Lung (tissue), 12 donors: Measurements from ENCODE around the gene ETFDH. TPM values are rescaled to one million over a fixed set of nuclear protein-coding genes. Genes with fewer than 3 reads are reported as not detected.

ENCODE experiments used
- ATAC-seq: fragments of 200-7000 bp; cut with Tn5 transposase; one replicate; pipeline ENCODE4 v1.9.1; 2020; ENCODE audit warnings: moderate number of reproducible peaks; ENCODE audit not compliant: insufficient read depth, low FRiP score
- DNase-seq, 3 donors: peaks; one replicate each; pipeline ENCODE4 v3.0.0-alpha.2; 2013 to 2017
- H3K27ac ChIP-seq, 2 donors: one replicate each; pipeline ENCODE4 v1.5.1; 2013; ENCODE audit warnings: mild to moderate bottlenecking in 2 of 2, moderate library complexity in 2 of 2, control low read depth in 1 of 2, inconsistent platforms in 1 of 2, low read depth in 1 of 2, low read length in 1 of 2
- H3K27me3 ChIP-seq, 3 donors: one replicate each; pipeline ENCODE4 v1.5.1; 2013; ENCODE audit warnings: low read length in 2 of 3; ENCODE audit not compliant: control insufficient read depth in 3 of 3, insufficient read depth in 3 of 3
- H3K36me3 ChIP-seq, 4 donors: one replicate each; pipeline ENCODE4 v1.5.1; 2013; ENCODE audit warnings: low read length in 4 of 4, mild to moderate bottlenecking in 1 of 4, moderate library complexity in 1 of 4; ENCODE audit not compliant: control insufficient read depth in 4 of 4, insufficient read depth in 4 of 4
- H3K4me1 ChIP-seq, 5 donors: one replicate each; pipeline ENCODE4 v1.5.1; 2013; ENCODE audit warnings: low read length in 5 of 5, mild to moderate bottlenecking in 2 of 5, moderate library complexity in 1 of 5; ENCODE audit not compliant: control insufficient read depth in 5 of 5, insufficient read depth in 5 of 5
- H3K4me3 ChIP-seq: one replicate; pipeline ENCODE4 v1.5.1; 2013; ENCODE audit warnings: mild to moderate bottlenecking, control low read depth, moderate library complexity
- H3K9ac ChIP-seq, 2 donors: one replicate each; pipeline ENCODE4 v1.5.1; 2013; ENCODE audit warnings: low read length in 2 of 2, control low read depth in 1 of 2; ENCODE audit not compliant: insufficient read depth in 1 of 2
- H3K9me3 ChIP-seq, 4 donors: one replicate each; pipeline ENCODE4 v1.5.1; 2013; ENCODE audit warnings: low read length in 3 of 4, mild to moderate bottlenecking in 1 of 4, moderate library complexity in 1 of 4; ENCODE audit not compliant: control insufficient read depth in 4 of 4, insufficient read depth in 3 of 4
- WGBS, 2 donors: extraction: QIAGEN DNeasy Blood & Tissue Kit; methylation state at CpG; one replicate each; pipeline ENCODE4 v1.1.7; 2013; 5-methylcytosine and 5-hydroxymethylcytosine counted together
- polyA plus RNA-seq, 2 donors: library from polyadenylated mRNA; stranded (reverse); fragments of 200-250 nt; gene quantifications; one replicate each; pipeline ENCODE4 v1.2.1, GENCODE V29; 2013
- total RNA-seq, 2 donors: library from RNA; depleted of rRNA in 1 of 2; stranded (reverse); fragments of >200 nt in 1 of 2; gene quantifications; one replicate each; pipeline ENCODE4 v1.2.1, GENCODE V29; 2014 to 2021
- TF ChIP-seq, protein P1 (sequence below): IDR thresholded peaks from 2 replicates; pipeline ENCODE4 v1.5.1; 2012; ENCODE audit warnings: mild to moderate bottlenecking; ENCODE audit errors: control extremely low read depth, extremely low read depth
- donor health status: control.
- donor health status: control.
- donor health status: Bipolar disorder and iron deficiency.
- donor health status: healthy.
- donor health status: DM: yes; HTN: yes; CAD: no.

ETFDH gene
- total and polyA plus RNA-seq, 4 donors, result 13.6 to 43.8 (median 16.4) TPM

DNA sequence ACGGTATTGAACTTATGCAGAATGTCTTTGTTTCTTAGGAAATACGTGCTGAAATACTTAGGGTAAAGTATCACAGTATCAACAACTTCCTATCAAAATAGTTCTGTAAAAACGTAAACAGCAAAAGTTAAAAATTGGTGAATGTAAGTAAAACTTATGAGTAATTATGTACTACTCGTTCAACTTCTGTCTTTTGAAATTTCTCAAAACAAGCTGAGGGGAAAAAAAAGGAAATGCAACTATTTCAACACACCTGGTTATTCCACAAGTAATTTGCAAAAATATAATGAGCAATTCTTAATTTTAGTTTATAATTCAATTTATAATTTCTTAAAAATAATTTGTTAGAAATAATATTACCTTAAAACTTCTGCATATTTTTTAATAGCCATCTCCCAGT lies 42.8 kb downstream of the ETFDH start:
- whole genome bisulfite sequencing, 2 donors, result 50 to 74% methylated on average over 4 of the region's 4 CpGs
- no peak overlapping the region for H3K9ac ChIP-seq
- no peak for ATAC-seq
- peaks cover 13 to 48% (median 39%) of the 10 kb centered on the region in 4 donors for H3K36me3 ChIP-seq
- no peak overlapping the region for H3K4me3 ChIP-seq
- TF ChIP-seq, protein P1, sequence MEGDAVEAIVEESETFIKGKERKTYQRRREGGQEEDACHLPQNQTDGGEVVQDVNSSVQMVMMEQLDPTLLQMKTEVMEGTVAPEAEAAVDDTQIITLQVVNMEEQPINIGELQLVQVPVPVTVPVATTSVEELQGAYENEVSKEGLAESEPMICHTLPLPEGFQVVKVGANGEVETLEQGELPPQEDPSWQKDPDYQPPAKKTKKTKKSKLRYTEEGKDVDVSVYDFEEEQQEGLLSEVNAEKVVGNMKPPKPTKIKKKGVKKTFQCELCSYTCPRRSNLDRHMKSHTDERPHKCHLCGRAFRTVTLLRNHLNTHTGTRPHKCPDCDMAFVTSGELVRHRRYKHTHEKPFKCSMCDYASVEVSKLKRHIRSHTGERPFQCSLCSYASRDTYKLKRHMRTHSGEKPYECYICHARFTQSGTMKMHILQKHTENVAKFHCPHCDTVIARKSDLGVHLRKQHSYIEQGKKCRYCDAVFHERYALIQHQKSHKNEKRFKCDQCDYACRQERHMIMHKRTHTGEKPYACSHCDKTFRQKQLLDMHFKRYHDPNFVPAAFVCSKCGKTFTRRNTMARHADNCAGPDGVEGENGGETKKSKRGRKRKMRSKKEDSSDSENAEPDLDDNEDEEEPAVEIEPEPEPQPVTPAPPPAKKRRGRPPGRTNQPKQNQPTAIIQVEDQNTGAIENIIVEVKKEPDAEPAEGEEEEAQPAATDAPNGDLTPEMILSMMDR, result no peak
- no peaks in the 10 kb centered on the region for H3K9me3 ChIP-seq
- no peaks in the 10 kb centered on the region for H3K4me1 ChIP-seq
- H3K27me3 ChIP-seq, result no peaks in the 10 kb centered on the region
- H3K27ac ChIP-seq, result no peak overlapping the region
- no peak for DNase-seq

DNA sequence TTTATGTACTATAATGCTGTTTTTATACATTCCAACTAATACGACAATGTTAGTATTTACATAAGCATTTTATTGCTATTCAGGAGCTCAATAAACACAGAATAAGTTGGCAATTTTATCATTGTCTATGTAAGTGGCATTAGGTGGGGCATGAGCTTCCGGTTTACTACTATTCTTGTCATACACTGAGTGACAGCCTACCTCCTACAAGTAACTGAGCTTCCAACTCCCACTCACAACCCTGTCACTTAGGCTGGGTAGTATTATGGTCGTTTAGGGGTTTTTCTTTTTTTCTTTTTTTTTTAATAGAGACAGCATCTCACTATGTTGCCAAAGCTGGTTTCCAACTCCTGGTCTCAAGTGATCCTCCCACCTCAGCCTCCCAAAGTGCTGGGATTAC lies 43.7 kb downstream of the ETFDH start:
- H3K4me1 ChIP-seq, result no peaks in the 10 kb centered on the region
- H3K27ac ChIP-seq, result no peak overlapping the region
- peaks cover 11 to 48% (median 37%) of the 10 kb centered on the region in 4 donors for H3K36me3 ChIP-seq
- no peak overlapping the region for H3K9ac ChIP-seq
- ATAC-seq (no peak), DNase-seq (no peak)
- no peaks in the 10 kb centered on the region for H3K9me3 ChIP-seq
- no peaks in the 10 kb centered on the region for H3K27me3 ChIP-seq
- H3K4me3 ChIP-seq, result no peak overlapping the region
- TF ChIP-seq, protein P1, result no peak
- WGBS, 2 donors, result 71 to 88% methylated on average over 3 of the region's 3 CpGs

DNA sequence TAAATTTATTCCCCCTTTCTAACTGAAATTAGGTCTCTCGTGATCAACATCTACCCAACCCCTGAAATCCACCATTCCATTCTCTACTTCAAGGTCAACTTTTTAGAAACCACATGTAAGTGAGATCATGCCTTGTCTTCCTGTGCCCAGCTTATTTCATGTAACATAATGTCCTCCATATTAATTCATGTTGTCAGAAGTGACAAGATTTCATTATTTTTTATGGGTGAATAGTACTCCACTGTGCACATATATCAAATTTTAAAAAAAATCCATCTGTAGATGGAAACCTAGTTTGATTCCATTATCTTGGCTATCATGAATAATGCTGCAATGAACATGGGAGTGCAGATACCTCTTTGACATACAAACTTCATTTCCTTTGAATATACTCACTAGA lies 49.6 kb downstream of the ETFDH start:
- DNase-seq, result no peak
- ATAC-seq, result no peak
- Histone ChIP-seq H3K27me3 (no peaks in the 10 kb centered on the region), H3K27ac (no peak overlapping the region), H3K9ac (no peak overlapping the region), H3K9me3 (no peaks in the 10 kb centered on the region), H3K4me3 (no peak overlapping the region), H3K36me3 (peaks cover 5 to 25% (median 24%) of the 10 kb centered on the region in 4 donors), H3K4me1 (peaks cover 0 to 8% (median 3%) of the 10 kb centered on the region in 5 donors)
- WGBS, 2 donors, result 92 to 97% methylated on average over 1 of the region's 1 CpG
- TF ChIP-seq, protein P1, result no peak
